ENCODE measurements around the gene PLBD2. TPM values are rescaled to one million over a fixed set of nuclear protein-coding genes. Genes with fewer than 3 reads are reported as not detected.

PLBD2 gene
- total RNA-seq, 1 experiment from 2014 or later, result 36.8 TPM

DNA sequence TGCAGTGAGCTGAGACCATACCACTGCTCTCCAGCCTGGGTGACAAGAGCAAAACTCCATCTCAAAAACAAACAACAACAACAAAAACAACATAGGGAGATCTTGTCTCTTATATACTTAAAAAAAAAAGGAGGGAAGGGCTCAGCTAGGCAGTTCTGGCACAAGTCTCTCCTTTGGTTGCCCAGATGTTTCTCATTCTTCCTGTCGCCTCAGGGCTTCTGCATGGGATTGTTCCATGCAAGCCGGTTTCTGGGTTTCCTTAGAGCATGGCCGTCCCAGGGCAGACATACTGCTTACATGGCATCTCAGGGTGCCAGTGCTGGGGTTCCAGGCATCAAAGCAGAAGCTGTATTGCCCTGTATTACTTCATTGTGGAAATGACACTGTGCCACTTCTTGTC is 18.3 kb upstream of the PLBD2 start:
- ChIA-PET POLR2A (ENCODE audit: low non-redundant PET) (no interaction called here), CTCF (no interaction called here)
- Histone ChIP-seq H3K9me3 (ENCODE audit: low read depth, low read length, poor library complexity, severe bottlenecking) (no peaks in the 10 kb centered on the region), H3K27ac (ENCODE audit: low read depth, low read length, poor library complexity, severe bottlenecking) (no peak overlapping the region), H3K4me3 (ENCODE audit: low read depth, low read length, poor library complexity, severe bottlenecking) (no peak overlapping the region), H3K36me3 (ENCODE audit: insufficient read depth, low read length, poor library complexity, severe bottlenecking) (no peaks in the 10 kb centered on the region), H3K4me1 (ENCODE audit: insufficient read depth, low read length, poor library complexity, severe bottlenecking) (peaks cover 2% of the 10 kb centered on the region), H3K27me3 (replicated peaks; ENCODE audit: insufficient read depth, low read depth, low read length, poor library complexity) (no peaks in the 10 kb centered on the region)
- TF ChIP-seq EZH2 (IDR thresholded peaks at IDR 0.05; ENCODE audit: borderline replicate concordance, low read depth, low read length, poor library complexity, severe bottlenecking), result no peak
- intact Hi-C loops (cut with micrococcal nuclease; ENCODE audit: unreplicated experiment), result no loop called here
- no peak for DNase-seq (ENCODE audit: low spot score)
- no TSS peak for BruUV-seq (replicated peaks)

DNA sequence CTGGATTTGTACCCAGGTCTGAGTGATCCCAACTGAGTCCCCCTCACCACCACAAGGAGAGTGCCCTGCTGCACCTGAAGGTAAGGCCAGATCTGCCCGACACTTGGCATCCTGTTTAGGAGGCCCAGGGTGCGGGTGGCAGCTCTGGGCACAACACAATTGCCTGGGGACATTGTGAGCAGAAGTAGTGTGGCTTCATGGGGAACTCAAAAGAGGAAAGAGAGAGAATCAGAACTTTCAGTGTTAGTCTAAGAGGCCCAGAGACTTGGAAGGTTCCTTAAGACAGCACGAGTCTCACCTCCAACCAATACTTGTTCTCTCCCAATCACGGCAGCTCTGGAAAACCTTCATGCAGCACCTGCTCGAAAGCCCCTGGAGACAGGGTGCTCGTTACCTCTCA is 16.9 kb upstream of the PLBD2 start:
- intact Hi-C loops (cut with micrococcal nuclease; ENCODE audit: unreplicated experiment), result no loop called here
- no peaks in the 10 kb centered on the region for H3K27me3 ChIP-seq (replicated peaks; ENCODE audit: insufficient read depth, low read depth, low read length, poor library complexity)
- TF ChIP-seq CTCF (conservative IDR thresholded peaks at IDR 0.05; ENCODE audit: low read depth, low read length), result no peak
- TF ChIP-seq EZH2 (IDR thresholded peaks at IDR 0.05; ENCODE audit: borderline replicate concordance, low read depth, low read length, poor library complexity, severe bottlenecking), result no peak
- BruUV-seq (replicated peaks), result no TSS peak
- POLR2A ChIA-PET (ENCODE audit: low non-redundant PET), result no interaction called here
- no peak for DNase-seq (ENCODE audit: low spot score)
- H3K9me3 ChIP-seq (ENCODE audit: low read depth, low read length, poor library complexity, severe bottlenecking), result no peaks in the 10 kb centered on the region
- H3K4me3 ChIP-seq (ENCODE audit: low read depth, low read length, poor library complexity, severe bottlenecking), result no peak overlapping the region
- no peak overlapping the region for H3K27ac ChIP-seq (ENCODE audit: low read depth, low read length, poor library complexity, severe bottlenecking)
- H3K4me1 ChIP-seq (ENCODE audit: insufficient read depth, low read length, poor library complexity, severe bottlenecking), result no peaks in the 10 kb centered on the region
- CTCF ChIA-PET, result no interaction called here
- H3K36me3 ChIP-seq (ENCODE audit: insufficient read depth, low read length, poor library complexity, severe bottlenecking), result no peaks in the 10 kb centered on the region

GRCh38 chr12:113345318-113345717 is 13.1 kb upstream of the PLBD2 start:
- BruUV-seq (replicated peaks), result no TSS peak
- DNase-seq (ENCODE audit: low spot score), result no peak
- Histone ChIP-seq H3K27me3 (replicated peaks; ENCODE audit: insufficient read depth, low read depth, low read length, poor library complexity) (no peaks in the 10 kb centered on the region), H3K4me3 (ENCODE audit: low read depth, low read length, poor library complexity, severe bottlenecking) (no peak overlapping the region), H3K9me3 (ENCODE audit: low read depth, low read length, poor library complexity, severe bottlenecking) (no peaks in the 10 kb centered on the region), H3K27ac (ENCODE audit: low read depth, low read length, poor library complexity, severe bottlenecking) (no peak overlapping the region), H3K4me1 (ENCODE audit: insufficient read depth, low read length, poor library complexity, severe bottlenecking) (no peaks in the 10 kb centered on the region), H3K36me3 (ENCODE audit: insufficient read depth, low read length, poor library complexity, severe bottlenecking) (no peaks in the 10 kb centered on the region)
- TF ChIP-seq CTCF (conservative IDR thresholded peaks at IDR 0.05; ENCODE audit: low read depth, low read length), result no peak
- no peak for TF ChIP-seq EZH2 (IDR thresholded peaks at IDR 0.05; ENCODE audit: borderline replicate concordance, low read depth, low read length, poor library complexity, severe bottlenecking)
- ChIA-PET CTCF (no interaction called here), POLR2A (ENCODE audit: low non-redundant PET) (no interaction called here)
- intact Hi-C loops (cut with micrococcal nuclease; ENCODE audit: unreplicated experiment), result no loop called here

GRCh38 chr12:113346353-113346752 is 12.0 kb upstream of the PLBD2 start:
- no TSS peak for BruUV-seq (replicated peaks)
- no peak overlapping the region for H3K4me3 ChIP-seq (ENCODE audit: low read depth, low read length, poor library complexity, severe bottlenecking)
- ChIA-PET CTCF (no interaction called here), POLR2A (ENCODE audit: low non-redundant PET) (interaction anchor here (0.5 to 0.6 kb wide), 2 partner anchors 29 to 30 kb away, joined by 3 to 4 read pairs; no protein-coding TSS in a partner anchor)
- intact Hi-C loops (cut with micrococcal nuclease; ENCODE audit: unreplicated experiment), result no loop called here
- no peak for TF ChIP-seq CTCF (conservative IDR thresholded peaks at IDR 0.05; ENCODE audit: low read depth, low read length)
- no peaks in the 10 kb centered on the region for H3K4me1 ChIP-seq (ENCODE audit: insufficient read depth, low read length, poor library complexity, severe bottlenecking)
- no peak overlapping the region for H3K27ac ChIP-seq (ENCODE audit: low read depth, low read length, poor library complexity, severe bottlenecking)
- H3K9me3 ChIP-seq (ENCODE audit: low read depth, low read length, poor library complexity, severe bottlenecking), result no peaks in the 10 kb centered on the region
- H3K27me3 ChIP-seq (replicated peaks; ENCODE audit: insufficient read depth, low read depth, low read length, poor library complexity), result no peaks in the 10 kb centered on the region
- no peaks in the 10 kb centered on the region for H3K36me3 ChIP-seq (ENCODE audit: insufficient read depth, low read length, poor library complexity, severe bottlenecking)
- no peak for DNase-seq (ENCODE audit: low spot score)

All from A673 (cell line).